NCI-H524 (cell line): ENCODE data around the gene PLA2G12B.
"Not testable (repeated sequence)": the region's sequence is repeated elsewhere in the genome, so short reads cannot be mapped to it uniquely, and the experiment has no call there.

Source experiments
- DNase-seq, 2 experiments: peaks; one replicate each; lab custom pipeline; 2025; lab: John Stamatoyannopoulos, UW

PLA2G12B gene, protein sequence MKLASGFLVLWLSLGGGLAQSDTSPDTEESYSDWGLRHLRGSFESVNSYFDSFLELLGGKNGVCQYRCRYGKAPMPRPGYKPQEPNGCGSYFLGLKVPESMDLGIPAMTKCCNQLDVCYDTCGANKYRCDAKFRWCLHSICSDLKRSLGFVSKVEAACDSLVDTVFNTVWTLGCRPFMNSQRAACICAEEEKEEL

GRCh38 chr10:72954596-72955554, at the start of gene PLA2G12B:
Gene PLA2G12B (minus strand): TSS chr10:72954806. CDS start chr10:72954685, 121 bp downstream.
- peak; percentile 87 to 92 for DNase-seq

- no peak for DNase-seq
Observed at GRCh38 chr10:73003822-73004221, 49.2 kb upstream of the PLA2G12B start.

DNA sequence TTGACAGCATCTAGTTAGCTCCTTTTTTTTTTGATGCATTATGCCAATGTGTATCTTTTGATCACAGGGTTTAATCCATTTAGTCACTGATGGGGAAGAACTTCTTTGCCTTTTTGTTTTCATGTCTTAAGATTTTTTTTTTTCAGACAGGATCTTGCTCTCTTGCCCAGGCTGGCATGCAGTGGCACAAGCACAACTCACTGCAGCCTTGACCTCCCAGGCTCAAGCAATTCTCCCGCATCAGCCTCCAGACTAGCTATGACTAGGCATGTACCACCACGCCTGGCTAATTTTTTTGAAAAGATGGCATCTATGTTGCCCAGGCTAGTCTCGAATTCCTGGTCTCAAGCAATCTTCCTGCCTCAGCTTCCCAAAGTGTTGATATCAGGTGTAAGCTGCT, 46.4 kb upstream of the PLA2G12B start:
- DNase-seq, result no peak

DNA sequence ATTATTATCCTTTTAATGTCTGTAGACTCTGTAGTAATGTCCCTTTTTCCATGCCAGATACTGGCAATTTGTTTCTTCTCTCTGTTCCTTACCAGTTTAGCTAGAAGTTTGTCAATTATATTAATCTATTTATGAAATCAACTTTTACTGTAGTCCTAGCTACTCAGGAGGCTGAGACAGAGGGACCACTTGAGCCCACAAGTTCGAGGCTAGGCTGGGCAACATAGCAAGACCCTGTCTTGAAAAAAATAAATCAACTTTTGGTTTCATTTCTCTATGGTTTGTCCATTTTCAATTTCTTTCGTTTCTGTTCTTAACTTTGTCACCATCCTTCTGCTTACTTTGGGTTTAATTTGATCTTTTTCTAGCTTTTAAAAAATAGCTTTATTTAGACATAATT, 42.5 kb upstream of the PLA2G12B start:
- no peak for DNase-seq

- DNase-seq, result not testable (repeated sequence)
Observed at GRCh38 chr10:72995459-72995858, 40.9 kb upstream of the PLA2G12B start.

DNA sequence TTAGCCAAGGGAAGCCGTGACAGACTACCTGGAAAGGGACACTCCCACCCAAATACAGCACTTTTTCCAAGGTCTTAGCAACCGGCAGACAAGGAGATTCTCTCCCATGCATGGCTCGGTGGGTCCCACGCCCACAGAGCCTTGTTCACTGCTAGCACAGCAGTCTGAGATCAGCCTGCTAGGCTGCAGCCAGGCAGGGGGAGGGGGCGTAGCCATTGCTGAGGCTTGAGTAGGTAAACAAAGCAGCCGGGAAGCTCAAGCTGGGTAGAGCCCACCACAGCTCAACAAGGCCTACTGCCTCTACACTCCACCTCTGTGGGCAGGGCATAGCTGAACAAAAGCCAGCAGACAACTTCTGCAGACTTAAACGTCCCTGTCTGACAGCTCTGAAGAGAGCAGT, 35.2 kb upstream of the PLA2G12B start:
- DNase-seq, result not testable (repeated sequence)

DNA sequence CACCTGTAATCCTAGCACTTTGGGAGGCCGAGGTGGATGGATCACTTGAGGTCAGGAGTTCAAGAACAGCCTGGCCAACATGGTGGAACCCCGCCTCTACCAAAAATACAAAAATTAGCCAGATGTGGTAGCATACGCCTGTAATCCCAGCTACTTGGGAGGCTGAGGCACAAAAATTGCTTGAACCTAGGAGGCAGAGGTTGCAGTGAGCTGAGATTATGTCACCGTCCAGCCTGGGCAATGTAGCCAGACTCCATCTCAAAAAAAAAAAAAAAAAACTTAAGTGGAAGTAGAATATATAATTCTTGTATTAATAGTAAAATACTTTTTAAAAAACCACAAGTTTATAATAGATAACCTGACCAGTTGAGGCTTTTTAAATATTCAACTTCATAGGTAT, 30.0 kb upstream of the PLA2G12B start:
- not testable (repeated sequence) for DNase-seq

- no peak for DNase-seq
Observed at GRCh38 chr10:72981882-72982529, 27.4 kb upstream of the PLA2G12B start.

GRCh38 chr10:72981028-72981881, 26.6 kb upstream of the PLA2G12B start:
- no peak for DNase-seq

DNA sequence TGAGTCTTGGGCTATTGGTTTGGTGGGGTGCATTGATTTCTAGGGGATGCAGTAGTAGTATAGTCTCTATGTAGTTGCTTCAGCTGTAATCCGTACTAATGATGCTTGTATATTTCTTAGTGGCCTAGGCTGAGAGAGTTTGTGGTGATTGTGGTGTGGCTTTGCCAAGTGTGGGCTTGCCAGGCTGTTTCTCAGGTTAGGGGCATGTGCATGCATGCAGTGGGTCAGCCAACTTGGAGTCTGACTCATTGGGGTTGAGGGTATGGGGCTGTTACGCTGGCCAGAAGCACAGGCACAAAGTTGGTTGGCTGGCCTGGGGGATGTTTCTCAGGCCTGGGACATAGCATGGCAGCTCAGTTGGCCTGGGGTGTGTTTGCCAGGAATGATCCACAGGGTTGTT, 25.7 kb upstream of the PLA2G12B start:
- no peak for DNase-seq

DNA sequence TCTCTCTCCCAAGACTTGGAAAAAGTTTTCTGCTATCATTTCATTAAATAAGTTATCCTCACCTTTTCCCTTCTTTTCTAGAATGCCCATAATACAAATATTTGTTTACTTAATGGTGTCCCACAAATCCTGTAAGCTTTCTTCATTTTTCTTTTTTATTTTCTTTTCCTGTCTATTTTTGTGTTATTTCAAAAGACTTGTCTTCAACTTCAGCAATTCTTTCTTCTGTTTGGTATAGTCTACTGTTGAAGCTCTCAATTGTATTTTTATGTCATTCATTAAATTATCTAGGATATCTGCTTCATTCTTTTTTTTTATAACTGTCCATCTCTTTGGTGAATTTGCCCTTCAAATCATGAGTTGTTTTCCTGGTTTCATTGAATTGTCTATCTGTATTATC, 25.1 kb upstream of the PLA2G12B start:
- no peak for DNase-seq

DNA sequence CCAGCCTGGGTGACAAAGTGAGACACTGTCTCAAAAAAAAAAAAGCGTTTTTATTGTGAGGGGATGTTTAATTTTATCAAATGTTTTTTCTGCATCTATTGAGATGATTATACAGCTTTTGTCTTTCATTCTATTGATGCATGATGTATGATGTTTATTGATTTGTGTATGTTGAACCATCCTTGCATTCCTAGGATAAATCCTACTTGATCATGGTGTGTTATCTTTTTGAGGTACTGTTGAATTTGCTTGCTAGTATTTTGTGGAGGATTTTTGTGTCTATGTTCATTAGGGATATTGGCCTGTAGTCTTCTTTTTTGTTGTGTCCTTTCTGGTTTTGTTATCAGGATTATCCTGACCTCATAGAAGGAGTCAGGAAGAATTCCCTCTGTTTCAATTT, 22.3 kb upstream of the PLA2G12B start:
- DNase-seq, result no peak

GRCh38 chr10:72956001-72956400, 1.4 kb upstream of the PLA2G12B start:
- no peak for DNase-seq

DNA sequence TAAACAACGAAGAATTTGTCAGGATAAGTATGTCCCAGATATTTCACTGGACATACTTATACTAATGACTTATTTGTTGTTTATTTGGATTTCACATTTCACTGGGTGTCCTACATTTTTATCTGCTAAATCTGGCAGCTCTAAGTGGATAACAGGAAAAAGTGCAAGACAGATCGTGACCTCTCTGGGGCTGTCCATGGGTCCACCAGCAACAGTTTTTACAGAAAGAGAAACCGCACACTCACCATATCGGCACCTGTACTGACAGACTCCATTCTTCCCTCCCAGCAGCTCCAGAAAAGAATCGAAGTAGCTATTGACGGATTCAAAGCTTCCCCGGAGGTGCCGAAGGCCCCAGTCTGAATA, 393 bp downstream of the PLA2G12B start:
- DNase-seq, result no peak

DNA sequence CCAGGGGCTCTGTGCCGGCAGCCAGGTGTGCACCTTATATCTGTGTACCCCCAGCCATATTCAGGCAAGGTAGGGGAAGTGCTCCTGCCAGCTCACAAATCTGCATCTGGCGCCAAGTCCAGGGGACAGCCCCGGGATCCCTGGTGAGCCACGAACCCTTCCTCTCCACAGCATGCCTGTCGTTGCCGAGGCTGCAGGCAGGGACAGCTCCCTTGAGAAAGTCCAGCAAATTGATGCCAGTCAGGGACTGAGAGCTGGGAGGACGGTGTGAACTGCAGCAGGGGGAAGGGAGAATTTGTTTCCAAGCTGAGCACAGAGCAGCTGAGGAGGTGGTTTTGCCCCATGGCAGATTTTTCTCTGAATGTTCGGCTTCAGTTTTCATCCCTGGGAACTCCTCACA, 919 bp downstream of the PLA2G12B start:
- peak in 1 of 2 experiments; percentile 2 for DNase-seq

GRCh38 chr10:72952642-72953158, 1.9 kb downstream of the PLA2G12B start:
- DNase-seq, result no peak

- no peak for DNase-seq
Observed at GRCh38 chr10:72952189-72952588, 2.4 kb downstream of the PLA2G12B start.

GRCh38 chr10:72951760-72952159, 2.8 kb downstream of the PLA2G12B start:
- no peak for DNase-seq

- DNase-seq, result no peak
Observed at GRCh38 chr10:72948762-72949161, 5.8 kb downstream of the PLA2G12B start.

GRCh38 chr10:72946963-72947362, 7.6 kb downstream of the PLA2G12B start:
- DNase-seq, result no peak

DNA sequence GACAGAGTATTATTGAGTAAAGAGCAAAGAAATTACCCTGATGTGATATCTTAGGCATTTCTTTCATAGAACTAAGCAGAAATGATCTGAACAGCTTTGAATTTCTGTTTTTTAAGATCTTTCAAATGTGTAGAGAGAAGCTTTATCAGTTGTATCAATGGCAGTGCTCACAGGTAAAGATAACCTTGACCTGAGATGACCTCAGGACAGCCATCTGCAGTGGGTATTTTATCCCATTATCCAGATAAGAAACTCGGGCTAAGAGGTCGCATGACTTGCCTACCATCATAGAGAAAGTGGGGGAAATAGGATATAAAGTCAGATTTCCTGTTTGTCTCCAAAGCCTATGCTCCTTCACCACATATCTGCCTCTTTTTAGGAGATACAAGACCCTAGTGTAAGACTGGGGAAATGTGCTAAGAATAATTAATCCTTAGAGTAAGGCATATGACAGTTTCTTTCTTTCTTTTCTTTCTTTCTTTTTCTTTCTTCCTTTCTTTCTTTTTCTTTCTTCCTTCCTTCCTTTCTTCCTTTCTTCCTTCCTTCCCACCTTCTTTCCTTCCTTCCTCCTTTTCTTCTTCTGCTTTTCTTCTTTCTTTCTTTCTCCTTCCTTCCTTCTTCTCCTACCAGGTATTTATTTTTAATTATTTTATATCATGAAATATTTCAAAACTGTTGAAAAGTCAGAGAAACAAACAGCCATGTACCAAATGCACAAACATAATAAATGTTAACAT, 10.9 kb downstream of the PLA2G12B start:
- no peak for DNase-seq
